Measurements from ENCODE around the gene HEMK1. TPM values are rescaled to one million over a fixed set of nuclear protein-coding genes. Genes with fewer than 3 reads are reported as not detected.

The HEMK1 gene
- total and polyA plus RNA-seq, 2 donors (not counting 3 experiments of a cell fraction or from before 2014, with no cell fraction given) = 14.2 to 15.2 TPM

GRCh38 chr3:50627407-50628051, 58.2 kb downstream of the HEMK1 start:
- POLR2A ChIA-PET = no interaction called here
- Histone ChIP-seq H3K4me1 (ENCODE audit: control insufficient read depth, extremely low read depth, insufficient read depth, low read length) (peaks cover 7% of the 10 kb centered on the region), H3K9ac (replicated peaks; ENCODE audit: extremely low read depth, insufficient read depth, low read length) (no peak overlapping the region), H3K4me3 (replicated peaks in 1 of 3; ENCODE audit: insufficient read depth in 1 of 3, low read depth in 1 of 3, low read length in 3 of 3) (no peak overlapping the region), H3K9me3 (replicated peaks; ENCODE audit: control insufficient read depth, insufficient read depth, low read length) (no peaks in the 10 kb centered on the region), H3K4me2 (ENCODE audit: insufficient read depth, low read length) (no peak overlapping the region), H3K9me1 (replicated peaks; ENCODE audit: control insufficient read depth, extremely low read depth, insufficient read depth, low read length) (no peaks in the 10 kb centered on the region), H3K36me3 (ENCODE audit: control insufficient read depth in 2 of 2, extremely low read depth in 1 of 2, insufficient read depth in 2 of 2, low read length in 2 of 2) (no peaks in the 10 kb centered on the region), H3K27me3 (ENCODE audit: control insufficient read depth in 2 of 2, insufficient read depth in 2 of 2, low read length in 2 of 2) (no peaks in the 10 kb centered on the region), H3K27ac (ENCODE audit: insufficient read depth, low read depth, low read length) (no peak overlapping the region), H2AFZ (ENCODE audit: low read depth, low read length) (peak overlapping the region; percentile 60), H4K20me1 (replicated peaks; ENCODE audit: control insufficient read depth, extremely low read depth, insufficient read depth, low read length) (no peaks in the 10 kb centered on the region), H3K79me2 (ENCODE audit: control insufficient read depth, insufficient read depth, low read length) (no peaks in the 10 kb centered on the region)
- CTCF ChIA-PET = interaction anchor here (1.2 to 3.2 kb wide), 4 partner anchors 9 to 683 kb away, joined by 3 to 20 read pairs (median 5); partner anchors contain the start of gene MAPKAPK3
- intact Hi-C loops (cut with micrococcal nuclease) (no loop called here), dilution Hi-C loops (cut with MboI; ENCODE audit: extremely low pct_ligation_motif_present, low sequenced_read_pairs) (no loop called here)
- TF ChIP-seq MAX (IDR thresholded peaks at IDR 0.05; ENCODE audit: insufficient read depth, insufficient read length) (no peak), POLR2AphosphoS5 (IDR thresholded peaks at IDR 0.05; ENCODE audit: insufficient read depth, low read depth, low read length) (no peak), CTCF (IDR thresholded peaks at IDR 0.05; ENCODE audit: extremely low read depth in 1 of 2, insufficient read depth in 1 of 2, low read depth in 1 of 2, low read length in 2 of 2) (peak in 1 of 2 donors; percentile 18), EZH2 (IDR thresholded peaks at IDR 0.05; ENCODE audit: borderline replicate concordance, low read depth, low read length, severe bottlenecking) (no peak), JUN (IDR thresholded peaks at IDR 0.05; ENCODE audit: borderline replicate concordance, insufficient read depth, insufficient read length, low read depth) (no peak), POLR2A (IDR thresholded peaks at IDR 0.05; ENCODE audit: low read depth, low read length) (no peak), GATA2 (IDR thresholded peaks at IDR 0.05; ENCODE audit: insufficient read depth, insufficient read length, low read depth, low read length) (no peak), MYC (IDR thresholded peaks at IDR 0.05; ENCODE audit: low read depth, low read length) (no peak)
- DNase-seq (ENCODE audit: low read depth, low spot score) (peak; percentile 18), FAIRE-seq (peak; percentile 38)
- no TSS peak for BruUV-seq (replicated peaks)
